GM18951 (cell line): ENCODE data around the gene UTP18.

Experiments
- POLR2A ChIP-seq: IDR thresholded peaks from 4 replicates; pipeline ENCODE4 v1.6.1; 2011; ENCODE audit warnings: mild to moderate bottlenecking; ENCODE audit not compliant: insufficient read length, insufficient read depth; ENCODE audit errors: extremely low read depth
- in situ Hi-C: fragments of 300-500 bp; cut with MboI; formaldehyde crosslinking; loops from one replicate; pipeline ENCODE4 v1.12.0; 2022; ENCODE audit warnings: low sequenced_read_pairs, mixed read lengths, inconsistent platforms; ENCODE audit not compliant: unreplicated experiment

The UTP18 gene

GRCh38 chr17:51335006-51335590 lies 74.8 kb downstream of the UTP18 start:
- in situ Hi-C loops: no loop called here

GRCh38 chr17:51335883-51336822 lies 75.8 kb downstream of the UTP18 start:
- in situ Hi-C loops: no loop called here
- no peak for TF ChIP-seq POLR2A

More at GRCh38 chr17:51335006-51335590, 74.8 kb downstream of the UTP18 start:
- no peak for TF ChIP-seq POLR2A

- in situ Hi-C loops: no loop called here
- no peak for TF ChIP-seq POLR2A
These were observed 81.1 kb downstream of the UTP18 start for GRCh38 chr17:51341457-51341856.

- in situ Hi-C loops: no loop called here
- no peak for TF ChIP-seq POLR2A
These were observed 81.9 kb downstream of the UTP18 start for GRCh38 chr17:51342257-51342656.

- in situ Hi-C loops: no loop called here
- no peak for TF ChIP-seq POLR2A
These were observed 84.2 kb downstream of the UTP18 start for GRCh38 chr17:51344532-51344931.

GRCh38 chr17:51346218-51346982 lies 86.1 kb downstream of the UTP18 start:
- in situ Hi-C loops: no loop called here
- TF ChIP-seq POLR2A: no peak
